HG03575 (cell line): ENCODE measurements around the gene COX11.
A peak's percentile ranks its signal among the peaks of the same experiment; 100 is the strongest.

Experiments
- ATAC-seq: cut with Tn5 transposase; IDR thresholded peaks from one replicate; pipeline ENCODE4 v1.9.1; 2021; ENCODE audit not compliant: unreplicated experiment, insufficient number of reproducible peaks, low FRiP score; ENCODE audit errors: extremely low read depth

COX11 gene

GRCh38 chr17:54969658-54970572 lies 1.5 kb upstream of the COX11 start:
- no peak for ATAC-seq

- ATAC-seq, result peak; percentile 7
Observed at GRCh38 chr17:54968988-54969332, 506 bp upstream of the COX11 start.

GRCh38 chr17:54967621-54968261 lies 713 bp downstream of the COX11 start:
- no peak for ATAC-seq

- no peak for ATAC-seq
Observed at GRCh38 chr17:54956791-54957190, 11.7 kb downstream of the COX11 start.

DNA sequence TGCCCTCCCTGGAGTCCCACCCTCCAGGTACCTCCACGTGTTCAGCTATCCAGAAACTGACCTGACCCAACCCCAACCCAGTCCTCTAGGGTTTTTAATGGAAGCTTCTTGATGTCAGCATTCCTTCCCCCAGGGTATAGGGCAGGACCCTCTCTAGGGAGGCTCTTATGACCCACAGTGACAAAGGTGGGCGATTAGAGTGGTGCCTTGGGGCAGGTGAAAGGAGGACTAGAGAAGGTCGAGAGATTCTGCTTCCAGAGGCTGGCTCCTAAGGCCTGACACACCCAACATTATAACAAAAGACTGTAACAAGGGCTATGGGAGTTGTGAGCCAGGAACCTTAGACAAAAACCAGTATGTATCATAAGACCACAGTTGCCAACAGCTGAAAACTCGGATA lies 17.2 kb downstream of the COX11 start:
- ATAC-seq, result no peak

- no peak for ATAC-seq
Observed at GRCh38 chr17:54950116-54950515, 18.3 kb downstream of the COX11 start.

DNA sequence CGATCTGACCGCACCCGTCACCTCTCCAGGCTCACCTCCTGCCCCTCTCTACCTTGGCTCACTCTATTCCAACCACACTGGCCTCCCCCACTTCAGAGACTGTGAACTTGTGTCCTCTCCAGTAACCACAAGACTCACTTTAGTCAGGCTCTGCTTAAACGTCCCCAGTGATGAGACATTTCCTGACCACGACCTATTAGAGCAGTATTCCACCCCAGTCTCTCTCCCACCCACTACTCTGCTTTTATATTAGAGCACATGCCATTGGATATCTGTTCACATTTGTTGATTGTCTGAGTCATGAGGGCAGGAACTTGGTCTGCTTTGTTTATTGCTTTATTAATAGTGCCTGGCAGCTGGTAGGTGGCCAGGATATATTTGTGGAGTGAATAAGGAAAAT lies 20.1 kb downstream of the COX11 start:
- no peak for ATAC-seq

DNA sequence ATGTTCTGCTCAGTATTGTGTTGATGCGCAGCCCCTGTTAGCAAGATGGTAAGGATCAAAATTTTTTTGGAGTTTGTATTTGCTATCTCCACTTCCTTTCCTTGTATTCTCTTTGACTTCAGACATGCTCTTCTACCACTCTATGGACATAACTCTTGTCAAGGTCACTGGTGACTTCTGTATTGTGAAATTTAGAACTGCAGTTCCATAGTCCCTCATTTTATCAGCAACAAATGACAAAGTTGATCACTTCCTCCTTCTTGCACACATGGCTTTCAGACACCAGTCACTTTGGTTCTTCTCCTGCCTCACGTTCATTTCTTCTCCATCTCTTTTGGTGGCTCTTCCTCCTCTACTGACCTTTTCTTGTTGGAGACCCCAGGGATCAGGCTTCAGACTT lies 21.1 kb downstream of the COX11 start:
- ATAC-seq, result no peak

- no peak for ATAC-seq
Observed at GRCh38 chr17:54945671-54946070, 22.8 kb downstream of the COX11 start.

DNA sequence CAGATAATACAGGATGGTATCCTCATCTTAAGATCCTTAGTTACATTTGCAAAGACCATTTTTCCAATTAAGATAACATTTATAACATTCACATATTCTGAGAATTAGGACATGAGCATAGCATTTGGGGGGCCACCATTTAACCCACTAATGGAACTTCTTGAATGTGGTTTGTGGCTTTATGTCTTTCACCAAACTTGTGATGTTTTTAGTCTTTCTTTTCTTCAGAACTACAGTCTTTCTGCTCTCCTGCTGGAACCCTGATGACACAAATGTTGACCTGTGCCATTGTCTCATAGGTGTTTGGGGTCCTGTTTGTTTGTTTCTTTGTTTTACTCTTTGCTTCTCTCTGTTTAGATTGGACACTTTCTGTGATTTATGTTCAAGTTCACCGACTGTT lies 23.2 kb downstream of the COX11 start:
- ATAC-seq, result no peak

GRCh38 chr17:54944796-54945195 lies 23.7 kb downstream of the COX11 start:
- ATAC-seq, result no peak

GRCh38 chr17:54941285-54941684 lies 27.2 kb downstream of the COX11 start:
- no peak for ATAC-seq

- ATAC-seq, result no peak
Observed at GRCh38 chr17:54937426-54937825, 31.0 kb downstream of the COX11 start.

GRCh38 chr17:54937018-54937417 lies 31.4 kb downstream of the COX11 start:
- ATAC-seq, result no peak

DNA sequence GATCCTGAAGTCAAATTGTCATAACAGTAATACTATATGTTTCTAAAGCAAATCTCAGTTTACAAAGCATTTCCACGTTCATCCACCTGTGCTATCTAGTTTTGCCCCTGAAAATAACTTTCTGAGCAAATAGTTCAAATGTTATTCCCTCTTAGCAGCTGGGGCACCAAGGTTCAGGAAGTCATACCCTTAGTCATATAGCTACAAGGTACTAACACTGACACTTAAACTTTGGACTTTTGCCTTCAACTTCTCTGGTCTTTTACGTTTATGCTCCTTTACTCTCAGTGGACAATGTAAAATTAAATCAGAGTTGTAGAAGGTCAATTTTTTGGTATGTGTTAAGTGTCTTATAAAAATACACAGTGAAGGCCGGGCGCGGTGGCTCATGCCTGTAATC lies 33.0 kb downstream of the COX11 start:
- no peak for ATAC-seq

GRCh38 chr17:54933921-54934320 lies 34.5 kb downstream of the COX11 start:
- no peak for ATAC-seq

- no peak for ATAC-seq
Observed at GRCh38 chr17:54932711-54933110, 35.7 kb downstream of the COX11 start.

DNA sequence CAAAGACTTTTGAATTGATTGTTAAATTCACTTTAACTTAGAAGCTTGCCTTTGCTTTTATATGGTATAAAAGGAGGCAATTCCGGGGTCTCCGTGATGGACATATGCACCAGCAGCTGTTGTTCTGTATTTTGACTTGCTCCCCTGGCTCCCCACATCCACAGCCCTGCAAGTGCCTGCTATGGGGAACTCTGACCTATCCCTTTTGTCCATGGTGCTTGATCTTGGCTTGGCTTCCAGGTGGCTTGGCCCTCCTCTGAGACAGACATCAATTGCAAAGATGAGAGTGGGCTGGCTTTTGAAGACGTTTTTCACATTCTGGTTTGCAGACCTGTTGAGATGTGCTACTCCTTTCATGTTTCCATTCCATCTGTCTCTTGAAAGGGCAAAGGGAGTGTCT lies 40.9 kb downstream of the COX11 start:
- no peak for ATAC-seq

DNA sequence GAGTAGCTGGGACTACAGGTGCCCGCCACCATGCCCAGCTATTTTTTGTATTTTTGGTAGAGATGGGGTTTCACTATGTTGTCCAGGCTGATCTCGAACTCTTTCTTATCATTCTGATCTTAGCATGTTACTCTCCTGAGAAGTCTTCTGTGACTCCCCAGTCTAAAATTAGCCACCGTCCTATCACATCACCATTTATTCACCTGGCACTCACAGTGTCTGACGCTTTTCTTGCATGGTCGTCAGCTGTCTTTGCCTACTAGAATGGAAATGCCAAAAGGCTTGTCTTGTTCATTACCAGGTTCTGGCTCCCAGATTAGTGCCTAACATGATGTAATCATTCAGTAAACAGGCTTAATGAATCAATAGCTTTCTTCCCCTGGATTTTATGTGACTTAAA lies 44.0 kb downstream of the COX11 start:
- no peak for ATAC-seq

DNA sequence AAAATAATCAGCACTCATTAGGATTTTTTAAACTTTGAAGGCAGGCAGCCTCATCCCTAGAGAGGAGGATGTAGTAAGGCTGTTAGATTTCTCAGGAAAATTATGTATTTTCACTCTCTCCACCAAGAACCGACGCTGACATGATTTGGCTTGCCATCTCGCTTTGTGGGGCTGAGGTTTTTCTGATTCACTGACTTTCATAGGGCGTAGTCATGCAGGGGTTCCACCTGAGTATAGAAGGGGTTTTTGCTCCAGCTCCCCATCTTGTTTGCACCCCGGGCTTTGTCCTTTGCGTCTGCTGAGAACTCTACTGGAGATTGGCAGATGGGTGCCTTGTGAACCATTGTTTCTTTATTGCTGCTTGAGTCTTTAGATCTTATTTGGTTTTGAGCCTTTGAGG lies 47.6 kb downstream of the COX11 start:
- ATAC-seq, result no peak

DNA sequence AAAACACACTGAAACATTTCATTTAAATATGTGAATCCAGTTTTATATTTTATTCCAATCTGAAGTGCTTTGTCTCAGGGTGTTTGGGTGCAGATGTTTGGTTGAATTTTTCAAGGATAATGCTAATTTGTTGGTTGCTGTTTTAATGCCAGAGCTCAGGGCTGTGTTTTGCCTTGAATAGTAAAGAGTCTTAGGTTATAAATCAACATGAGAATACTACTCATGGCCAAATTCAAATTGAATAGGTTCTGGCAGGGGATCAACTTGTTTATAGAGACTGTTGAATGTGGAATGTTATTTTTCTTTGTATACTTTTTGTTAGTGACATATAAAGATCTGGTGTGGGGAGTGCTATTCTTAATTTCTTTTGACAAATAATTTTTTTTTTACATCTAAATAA lies 49.0 kb downstream of the COX11 start:
- ATAC-seq, result no peak
